NCI-H2227 (cell line): ENCODE results near the gene PLAGL2.
"Not testable (repeated sequence)": the region's sequence is repeated elsewhere in the genome, so short reads cannot be mapped to it uniquely, and the experiment has no call there.

Experiments used
- DNase-seq: peaks from one replicate; lab custom pipeline; 2025; ENCODE audit not compliant: unreplicated experiment; lab: John Stamatoyannopoulos, UW

Gene PLAGL2

DNA sequence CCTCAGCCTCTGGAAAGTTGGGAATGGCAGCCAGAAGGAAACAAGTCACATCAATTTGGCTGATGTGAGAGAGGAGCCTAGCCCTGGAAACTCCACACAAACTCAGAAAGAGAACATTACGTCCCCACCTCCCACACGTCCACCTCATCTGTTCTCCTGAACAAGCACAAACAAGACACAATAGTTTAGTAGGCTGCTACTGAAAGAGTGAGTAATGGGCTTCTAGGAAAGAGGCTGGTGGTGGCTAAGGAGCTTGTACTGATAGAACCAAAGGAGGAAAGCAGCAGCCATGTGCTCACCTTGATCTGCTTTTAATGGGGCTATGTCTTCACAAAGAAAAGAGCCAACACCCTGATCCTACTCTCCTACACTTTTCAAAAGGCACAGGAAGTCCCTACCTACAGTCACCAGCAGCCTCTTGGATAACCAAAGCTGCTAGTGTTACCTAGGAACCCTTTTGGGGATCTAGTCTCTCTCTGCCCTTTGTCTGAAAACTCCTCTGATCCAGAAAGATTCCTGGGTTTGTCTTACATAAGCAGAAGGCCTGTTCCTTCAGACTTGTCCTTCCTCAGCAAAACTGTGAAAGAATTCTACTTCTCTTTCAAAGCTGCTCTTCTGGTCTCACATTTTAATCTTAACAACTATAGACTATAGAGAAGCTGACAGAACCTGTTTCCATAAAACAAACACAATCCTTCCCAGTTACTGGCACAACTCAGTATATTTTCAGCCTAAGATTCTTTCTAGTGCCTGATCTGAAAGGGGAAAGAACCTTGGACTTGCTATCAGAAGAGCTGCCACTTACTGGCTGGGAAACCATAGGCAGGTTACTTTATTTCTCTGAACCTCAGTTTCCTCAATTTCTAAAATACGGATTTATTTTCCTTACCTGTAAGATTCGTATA lies 3.1 kb downstream of the PLAGL2 start:
- no peak for DNase-seq

DNA sequence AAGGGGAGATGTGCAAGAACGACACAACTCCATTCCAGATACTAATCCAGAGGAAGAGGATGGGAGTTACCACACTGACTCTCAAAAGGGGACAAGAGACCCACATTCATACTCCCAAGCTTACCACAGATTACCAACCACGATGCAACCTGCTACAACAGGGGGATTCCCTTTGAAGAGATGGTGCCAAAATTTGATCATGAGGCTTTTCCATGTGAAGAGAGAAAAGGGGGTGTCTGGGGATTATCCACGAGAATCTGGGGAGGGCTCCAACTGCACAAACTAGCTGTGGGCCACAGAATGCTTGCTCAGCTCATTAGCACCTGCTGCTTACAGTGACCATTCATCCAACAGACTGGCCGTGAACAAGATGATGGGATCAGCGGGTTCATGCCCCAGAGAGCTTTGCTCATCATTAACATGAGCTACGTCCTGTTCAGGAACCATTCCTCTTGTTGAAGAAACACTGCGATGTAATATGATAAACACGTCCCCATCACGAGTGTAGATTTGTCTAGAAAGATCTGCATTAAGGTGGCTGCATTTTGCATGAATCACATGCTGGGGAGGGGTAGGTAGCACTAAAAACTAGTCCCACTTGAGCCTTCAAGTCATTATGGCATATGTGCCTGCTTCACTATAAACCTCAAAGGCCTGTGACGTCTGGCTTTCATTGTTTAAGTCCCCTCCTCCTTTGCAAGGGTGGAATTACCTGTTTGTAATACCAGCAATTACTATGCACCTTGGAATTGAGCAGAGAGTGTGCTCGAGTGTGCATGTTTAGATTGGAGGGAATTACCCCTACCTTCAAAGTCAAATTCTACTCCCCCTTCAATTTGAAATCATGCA lies 4.0 kb downstream of the PLAGL2 start:
- DNase-seq: peak; percentile 20

DNA sequence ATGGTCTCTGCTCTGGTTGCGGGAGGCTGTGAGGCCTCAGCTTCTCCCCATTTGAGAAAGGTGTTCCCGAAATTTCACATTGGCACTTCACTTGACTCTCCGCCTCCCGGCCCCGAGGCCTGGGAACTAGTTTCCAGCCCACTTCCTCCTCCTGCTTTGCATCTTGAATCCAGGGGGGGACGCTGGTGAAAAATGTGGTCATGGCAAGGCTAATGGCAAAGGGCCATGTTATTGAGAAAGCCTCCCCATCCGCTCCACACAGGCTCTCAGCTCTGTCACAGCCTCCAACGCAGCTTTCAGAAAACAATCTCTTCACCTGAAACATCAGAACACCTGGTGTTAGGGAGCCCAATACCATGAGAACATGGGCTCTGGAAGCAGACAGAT lies 5.6 kb downstream of the PLAGL2 start:
- no peak for DNase-seq

DNA sequence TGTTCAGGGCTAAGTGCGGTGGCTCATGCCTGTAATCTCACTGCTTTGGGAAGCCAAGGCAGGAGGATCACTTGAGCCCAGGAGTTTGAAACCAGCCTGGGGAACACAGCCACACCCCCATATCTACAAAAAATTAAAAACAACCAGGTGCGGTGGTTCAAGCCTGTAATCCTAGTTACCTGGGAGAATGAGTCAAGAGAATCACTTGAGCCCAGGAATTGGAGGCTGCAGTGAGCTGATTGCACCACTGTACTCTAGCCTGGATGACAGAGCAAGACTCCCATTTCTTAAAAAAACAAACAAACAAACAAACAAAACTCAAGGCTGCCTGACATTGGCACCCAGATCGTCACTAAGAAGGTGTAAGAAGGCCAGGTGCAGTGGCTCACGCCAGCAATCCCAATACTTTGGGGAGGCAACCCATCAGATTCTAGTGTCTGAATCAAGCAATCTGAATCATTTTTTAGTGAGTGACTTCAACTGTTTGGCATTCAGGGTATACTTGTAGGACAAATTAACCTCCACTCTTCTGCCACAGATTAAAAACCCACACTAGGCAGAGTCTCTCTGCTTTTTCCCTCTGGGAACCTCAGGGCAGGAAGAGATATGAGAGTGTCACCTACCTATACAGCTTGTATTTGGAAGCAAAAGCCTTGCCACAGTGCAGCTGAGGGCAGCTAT lies 6.1 kb downstream of the PLAGL2 start:
- no peak for DNase-seq

DNA sequence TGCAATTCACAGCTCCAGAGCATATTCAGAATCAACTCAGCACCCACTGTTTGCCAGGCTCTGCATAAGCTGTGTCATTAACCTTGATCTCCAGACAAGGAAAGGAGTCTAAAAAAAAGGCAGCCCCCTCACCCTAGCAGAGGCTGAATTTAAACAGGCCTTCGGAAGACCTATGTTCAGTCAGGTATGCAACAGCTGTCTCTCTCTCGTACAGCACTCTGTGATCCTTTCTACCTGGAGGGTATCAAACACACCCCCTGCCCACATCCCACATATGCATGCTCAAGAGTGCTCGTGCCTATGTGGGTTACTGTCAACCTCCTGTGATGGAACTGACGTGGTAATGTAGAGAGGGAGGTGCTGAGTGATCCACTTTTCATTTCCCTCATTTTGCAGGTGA lies 8.5 kb downstream of the PLAGL2 start:
- no peak for DNase-seq

DNA sequence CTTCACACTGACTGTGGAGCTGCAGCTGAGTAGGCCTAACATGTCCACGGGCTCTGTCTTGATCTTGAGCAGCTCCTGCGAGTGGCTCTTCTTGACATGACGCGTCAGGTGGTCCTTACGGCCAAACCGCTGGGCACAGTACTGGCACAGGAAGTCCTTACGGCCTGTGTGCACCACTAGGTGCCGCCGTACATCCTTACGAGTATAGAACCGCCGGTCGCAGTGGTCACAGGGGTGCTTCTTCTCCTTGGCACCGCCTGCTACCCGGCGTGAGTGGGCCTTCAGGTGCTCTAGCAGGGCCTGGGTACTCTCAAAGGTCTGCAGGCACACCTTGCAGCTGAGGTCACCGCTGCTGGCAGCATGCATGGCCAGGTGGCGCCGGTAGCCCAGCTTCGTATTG lies 10.4 kb downstream of the PLAGL2 start:
- DNase-seq: not testable (repeated sequence)

DNA sequence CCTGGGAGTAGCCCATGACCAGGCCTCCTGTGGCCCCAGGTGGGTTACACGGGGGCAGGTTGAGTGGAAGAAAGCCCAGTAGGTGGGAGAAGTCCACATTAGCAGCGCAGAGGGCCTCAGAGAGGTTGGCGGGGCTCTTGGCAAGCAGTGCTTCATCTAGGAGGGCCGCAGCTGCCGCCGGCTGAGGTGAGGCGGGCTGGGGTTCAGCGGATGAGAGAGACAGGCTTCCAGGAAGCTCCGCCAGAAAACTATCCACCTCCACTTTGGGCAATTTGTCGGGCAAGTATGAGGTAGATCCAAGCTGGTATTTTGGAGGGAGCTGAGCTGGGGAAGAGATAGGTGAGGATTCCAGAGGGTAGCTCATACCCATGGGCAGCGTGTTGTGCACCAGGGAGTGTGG lies 10.9 kb downstream of the PLAGL2 start:
- not testable (repeated sequence) for DNase-seq

DNA sequence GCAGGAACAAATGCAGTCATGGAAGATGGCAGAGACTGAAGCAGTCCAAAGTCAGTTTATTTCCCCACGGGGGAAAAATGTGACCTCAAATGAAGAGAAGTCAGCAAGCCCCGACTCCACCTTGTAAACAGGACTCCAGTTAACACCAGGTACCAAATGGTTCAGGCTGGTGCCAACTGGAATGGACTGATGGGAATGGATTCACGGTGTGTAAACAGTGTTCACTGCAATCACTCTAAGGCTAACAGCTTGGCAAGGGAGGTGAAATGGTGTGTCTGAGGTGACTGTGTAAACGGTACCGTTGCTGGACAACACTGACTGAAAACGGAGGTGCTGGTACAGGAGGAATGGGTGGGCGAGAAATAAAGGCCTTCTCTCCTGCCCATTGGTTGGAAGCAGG lies 12.0 kb downstream of the PLAGL2 start:
- DNase-seq: no peak

DNA sequence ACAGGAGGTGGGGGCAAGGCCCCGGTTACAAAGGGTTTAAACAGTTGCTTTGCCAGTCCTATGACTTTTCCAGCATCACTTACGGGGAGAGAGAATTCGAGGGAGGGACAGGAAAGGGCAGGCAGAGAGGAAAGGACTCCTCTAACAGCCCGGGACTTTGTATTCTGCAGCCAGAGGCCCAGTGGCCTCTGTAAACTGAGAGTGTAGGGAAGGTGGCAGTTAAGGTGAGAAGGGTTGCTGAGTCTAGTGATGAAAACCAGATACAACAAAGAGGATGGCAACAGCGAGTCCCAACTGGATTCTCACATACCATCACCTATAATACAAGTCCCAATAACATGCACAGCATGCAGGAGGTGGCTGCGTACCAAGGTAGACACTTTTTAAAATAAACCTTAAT lies 13.5 kb downstream of the PLAGL2 start:
- DNase-seq: no peak

DNA sequence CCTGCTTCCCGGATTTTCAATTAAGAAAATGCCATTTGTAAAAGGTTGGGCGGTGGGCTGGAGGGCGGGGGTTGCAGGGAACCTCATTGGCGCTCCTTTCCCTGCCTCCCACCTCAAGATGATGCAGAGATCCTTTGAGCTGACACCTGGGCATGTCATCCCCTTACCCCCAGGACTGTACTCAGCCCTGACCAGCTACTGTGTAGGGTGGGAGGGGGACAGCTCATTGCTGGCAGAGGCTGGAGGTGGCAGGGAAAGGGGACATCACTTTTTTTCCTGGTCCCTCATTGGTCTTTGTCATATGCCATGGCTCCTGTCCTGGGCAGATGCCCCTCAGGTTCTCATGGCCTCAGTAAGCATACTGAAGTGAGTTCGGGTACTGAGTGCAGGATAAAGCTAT lies 14.2 kb downstream of the PLAGL2 start:
- DNase-seq: not testable (repeated sequence)

DNA sequence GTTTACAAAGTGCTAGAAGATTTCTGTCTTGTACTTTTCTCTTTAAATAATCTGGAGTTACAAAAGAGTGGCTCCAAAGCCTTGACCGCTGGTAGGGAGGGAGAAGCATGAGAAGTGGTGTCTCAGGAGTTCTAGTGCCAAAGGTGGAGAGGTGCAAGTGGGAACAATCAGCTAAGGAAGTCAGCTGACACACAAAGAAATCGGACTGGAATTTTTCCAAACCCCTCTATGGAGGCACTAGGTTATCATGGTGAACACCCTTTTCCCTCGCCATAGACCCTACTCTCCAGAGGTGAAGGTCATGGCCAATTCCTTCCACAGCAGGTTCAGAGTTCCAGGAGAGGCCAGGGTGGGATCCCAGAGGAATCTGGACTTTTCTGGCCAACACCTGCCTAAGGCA lies 14.8 kb downstream of the PLAGL2 start:
- DNase-seq: no peak

DNA sequence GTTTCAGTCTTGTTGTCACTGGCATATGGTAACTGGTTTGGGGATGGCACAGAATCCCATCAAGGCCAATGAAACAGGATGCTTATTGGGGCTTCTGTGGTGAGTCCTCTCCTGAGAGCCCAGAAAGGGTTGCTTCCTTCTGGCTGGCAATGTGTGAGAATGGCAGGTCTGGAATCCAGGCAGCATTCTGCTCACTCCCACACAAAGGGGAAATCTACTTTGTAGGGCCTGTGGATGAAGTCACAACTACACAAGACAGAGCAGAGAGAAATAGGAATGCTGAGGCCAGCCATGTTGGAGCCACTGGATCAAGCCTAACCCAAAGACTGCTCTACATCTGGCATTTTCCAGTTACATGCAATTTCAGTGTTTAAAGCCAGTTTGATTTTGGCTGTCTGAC lies 15.7 kb downstream of the PLAGL2 start:
- no peak for DNase-seq

DNA sequence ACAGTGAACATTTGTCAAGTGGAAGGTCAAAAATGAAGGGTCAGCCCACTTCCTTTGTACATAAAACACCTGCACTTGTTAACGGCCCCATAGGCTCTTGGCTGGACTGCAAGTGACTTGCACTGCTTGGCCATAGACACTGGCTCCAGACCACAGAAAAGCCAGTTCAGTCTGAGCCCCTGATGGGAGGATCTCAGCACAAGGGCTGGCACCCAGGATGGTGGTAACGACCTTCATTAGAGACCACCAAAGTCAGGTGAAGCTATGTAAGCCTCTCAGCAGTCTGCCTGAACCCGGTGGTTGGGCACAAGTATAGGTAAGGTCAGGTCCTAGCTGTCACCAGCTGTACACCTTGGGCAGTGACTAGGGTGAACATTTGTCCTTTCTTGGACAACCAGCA lies 16.1 kb downstream of the PLAGL2 start:
- DNase-seq: no peak

DNA sequence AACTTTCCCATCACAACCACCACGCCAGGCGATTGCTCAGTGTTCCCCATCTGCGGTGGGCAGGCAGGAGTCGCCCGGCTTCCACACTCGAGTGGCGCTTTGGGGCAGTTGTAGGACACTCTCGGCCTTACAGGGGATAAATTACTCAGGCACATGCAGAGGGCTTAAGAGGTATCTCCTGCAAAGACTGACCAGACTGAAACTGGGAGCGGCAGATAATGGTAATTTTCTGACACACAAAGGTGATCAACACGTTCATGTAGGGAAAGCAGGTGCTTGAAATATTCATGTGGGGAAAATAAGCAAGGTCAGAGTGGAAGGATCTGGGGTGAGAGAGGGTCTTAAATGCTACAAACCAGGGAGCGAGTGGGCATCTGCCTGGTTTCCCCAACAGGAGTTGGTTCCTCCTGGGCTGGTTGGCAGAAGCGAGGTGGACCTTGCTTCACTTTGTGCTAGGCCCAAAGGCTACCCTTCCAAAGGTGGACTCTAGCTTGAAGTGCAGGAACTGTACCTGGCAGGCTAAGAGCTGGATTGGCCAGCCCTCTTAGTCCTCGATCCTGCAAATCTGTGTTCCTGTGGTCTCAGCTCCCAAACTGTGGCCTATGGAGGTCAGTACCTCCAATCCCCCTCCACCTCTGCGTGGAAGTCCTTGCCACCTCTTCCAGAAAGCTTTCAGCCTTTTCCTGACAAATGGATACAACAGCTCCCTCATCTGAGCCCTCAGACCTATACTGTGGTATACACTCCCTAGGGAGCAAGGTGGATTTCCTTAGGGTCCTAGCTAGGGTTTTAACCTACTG lies 16.7 kb downstream of the PLAGL2 start:
- peak; percentile 56 for DNase-seq

DNA sequence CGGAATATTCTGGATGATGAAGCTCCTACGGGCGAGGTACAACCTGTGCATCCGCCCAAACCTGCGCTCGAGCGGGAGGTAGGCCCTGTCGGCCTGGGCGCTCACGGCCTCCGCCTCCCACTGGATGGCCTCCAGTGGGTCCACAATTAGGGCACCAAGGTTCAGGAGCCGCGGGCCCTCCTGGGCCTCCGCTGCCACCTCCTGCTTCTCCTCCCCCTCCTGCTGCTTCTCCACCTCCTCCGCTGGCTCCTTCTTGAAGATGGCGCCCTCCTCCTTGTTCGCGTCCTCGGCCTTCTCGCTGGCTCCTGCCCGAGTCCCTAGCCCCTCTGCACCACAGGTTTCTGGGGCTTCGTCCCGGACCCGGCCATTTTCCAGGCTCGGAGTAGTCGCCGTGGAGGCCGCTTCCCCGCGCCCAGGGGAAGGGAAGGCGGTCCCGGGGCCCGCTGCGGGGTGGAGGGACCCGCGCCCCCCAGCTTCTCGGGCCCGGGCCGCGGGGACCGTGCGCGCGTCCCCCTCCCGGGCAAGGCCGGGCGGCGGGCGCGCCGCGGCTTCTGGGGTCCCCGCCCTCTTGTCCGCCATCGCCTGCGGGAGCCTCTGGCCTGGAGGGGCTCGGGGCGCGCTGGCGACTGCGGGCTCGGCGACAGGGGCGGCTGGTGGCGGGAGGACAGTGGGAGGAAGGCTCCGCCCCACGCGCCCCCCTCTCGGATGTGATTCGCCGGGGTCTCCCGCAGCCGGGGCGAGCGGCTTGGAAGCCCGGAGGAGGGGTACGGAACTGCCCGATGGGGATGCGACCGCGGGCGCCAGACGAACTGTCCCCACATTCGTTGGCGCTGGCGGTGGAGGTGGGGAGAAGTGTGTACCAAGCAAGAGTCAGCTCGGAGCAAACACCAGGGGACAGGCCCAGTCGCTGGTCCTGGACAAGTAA lies 17.6 kb downstream of the PLAGL2 start:
- peak; percentile 78 for DNase-seq

DNA sequence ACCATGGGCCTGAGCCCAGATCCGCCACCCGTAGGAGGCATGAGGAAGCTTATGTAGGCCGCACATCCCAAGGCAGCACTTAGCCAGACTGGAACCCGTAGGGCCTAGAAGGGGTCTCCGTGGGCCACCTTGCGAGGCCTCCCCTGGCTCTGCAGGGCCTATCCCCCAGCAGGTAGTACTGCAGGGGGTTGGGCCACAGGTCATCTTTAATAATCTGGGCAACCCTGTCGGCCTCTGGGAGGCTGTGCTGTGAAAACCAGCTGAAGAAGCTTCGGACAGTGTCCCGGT lies 18.5 kb downstream of the PLAGL2 start:
- no peak for DNase-seq

DNA sequence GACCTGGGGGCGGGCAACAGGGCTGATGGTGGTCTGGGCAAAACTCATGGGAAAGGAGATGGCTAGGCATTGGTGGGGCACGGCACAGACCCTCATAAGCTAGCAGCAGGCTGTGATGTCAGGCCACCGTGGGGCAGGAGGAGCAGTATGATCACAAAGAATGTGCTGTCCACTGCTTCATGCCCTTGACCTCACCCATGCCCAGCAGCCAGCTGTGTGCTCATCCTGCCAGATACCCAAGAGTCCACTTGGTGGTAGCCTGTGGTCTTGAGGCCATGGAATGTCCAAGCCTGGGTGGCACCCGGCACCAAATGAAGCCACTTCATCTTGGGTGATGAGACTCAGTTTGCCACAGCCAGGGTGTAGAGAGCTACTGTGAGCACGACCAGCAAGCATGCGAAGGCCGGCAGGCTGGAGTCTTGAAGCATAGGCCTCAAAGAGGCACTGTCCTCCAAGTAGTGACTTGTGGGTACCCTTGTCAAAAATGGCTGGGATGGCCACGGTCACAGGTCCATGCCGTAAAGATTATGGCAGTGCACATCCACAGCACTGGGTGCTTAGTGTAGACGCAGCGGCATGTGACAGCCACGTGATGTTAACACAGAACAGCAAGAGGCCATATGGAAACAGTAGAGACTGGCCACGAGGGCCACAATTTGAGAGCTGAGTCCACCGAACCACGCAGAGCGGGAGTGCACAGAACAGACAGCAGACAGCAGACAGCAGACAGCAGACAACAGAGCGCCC lies 19.0 kb downstream of the PLAGL2 start:
- no peak for DNase-seq

DNA sequence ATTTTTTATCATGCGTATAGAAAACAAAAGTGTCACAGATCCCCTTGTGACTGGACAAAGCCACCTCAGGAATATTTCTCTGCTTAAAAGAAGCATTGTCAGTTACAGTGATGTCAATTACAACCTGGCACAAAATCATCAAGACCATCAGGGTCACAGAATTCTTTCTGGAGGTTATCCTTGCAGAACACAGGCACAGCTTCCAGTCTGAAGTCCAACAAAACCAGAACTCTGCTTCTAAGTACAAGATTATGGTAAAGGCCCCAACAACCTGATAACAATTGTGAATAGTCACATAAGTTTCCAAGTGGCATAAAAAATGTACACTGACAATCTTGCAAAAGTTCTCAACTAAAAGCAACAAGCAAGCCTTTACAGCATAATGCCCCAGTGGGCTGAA lies 21.0 kb downstream of the PLAGL2 start:
- no peak for DNase-seq

DNA sequence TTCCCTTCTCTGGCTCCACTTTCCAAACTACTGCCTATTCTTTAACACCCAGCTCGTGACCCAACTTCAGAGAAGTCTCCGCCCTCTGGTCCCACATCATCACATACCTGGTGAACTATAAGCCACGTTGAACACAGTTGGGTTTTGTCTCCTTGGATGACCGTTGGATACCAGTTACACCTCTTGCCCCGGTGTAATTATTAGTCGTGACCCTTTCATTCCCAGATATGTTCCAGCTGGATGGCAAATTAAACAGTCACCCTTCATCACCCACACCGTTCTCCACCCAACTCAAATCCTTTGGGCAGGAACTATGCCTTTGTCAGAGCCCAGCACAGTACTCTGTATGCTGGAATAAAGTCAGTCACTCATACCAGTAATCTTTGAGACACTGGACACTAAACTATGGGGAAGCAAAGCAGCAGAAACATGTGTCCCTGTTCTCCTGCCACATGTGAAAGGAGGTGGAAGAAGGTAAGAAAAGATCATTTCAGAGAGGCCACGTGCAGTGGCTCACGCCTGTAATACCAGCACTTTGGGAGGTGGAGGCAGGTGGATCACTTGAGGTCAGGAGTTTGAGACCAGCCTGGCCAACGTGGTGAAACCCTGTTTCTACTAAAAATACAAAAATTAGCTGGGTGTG lies 22.5 kb downstream of the PLAGL2 start:
- no peak for DNase-seq
